H9 (cell line): ENCODE data around the gene MGMT. TPM values are rescaled to one million over a fixed set of nuclear protein-coding genes. Genes with fewer than 3 reads are reported as not detected.
A peak's percentile ranks its signal among the peaks of the same experiment; 100 is the strongest.

Experiments
- DNase-seq: peaks from one replicate; pipeline ENCODE4 v3.0.0-alpha.2; 2017
- H2AFZ ChIP-seq: one replicate; pipeline ENCODE4 v1.6.1; 2013; ENCODE audit warnings: mild to moderate bottlenecking, low read length, control low read depth, moderate library complexity
- H2AK5ac ChIP-seq: 2 replicates; pipeline ENCODE4 v1.6.1; 2013; ENCODE audit warnings: low read length, control low read depth, mixed read lengths; ENCODE audit not compliant: insufficient read length
- H2BK120ac ChIP-seq: one replicate; pipeline ENCODE4 v1.6.1; 2013; ENCODE audit warnings: low read depth, mild to moderate bottlenecking, low read length, control low read depth, inconsistent platforms; ENCODE audit not compliant: poor library complexity, severe bottlenecking
- H2BK12ac ChIP-seq: 2 replicates; pipeline ENCODE4 v1.6.1; 2013; ENCODE audit warnings: low read length, control low read depth, mixed read lengths, low read depth; ENCODE audit not compliant: insufficient read length
- H2BK15ac ChIP-seq: 2 replicates; pipeline ENCODE4 v1.6.1; 2013; ENCODE audit warnings: low read depth, low read length, control low read depth
- H2BK20ac ChIP-seq: one replicate; pipeline ENCODE4 v1.6.1; 2013; ENCODE audit warnings: low read depth, mild to moderate bottlenecking, low read length, control low read depth, inconsistent platforms; ENCODE audit not compliant: poor library complexity, severe bottlenecking
- H2BK5ac ChIP-seq: 2 replicates; pipeline ENCODE4 v1.6.1; 2013; ENCODE audit warnings: low read length, control low read depth, mixed read lengths; ENCODE audit not compliant: insufficient read length
- H3K14ac ChIP-seq: 2 replicates; pipeline ENCODE4 v1.6.1; 2013; ENCODE audit warnings: low read length, control low read depth; ENCODE audit not compliant: insufficient read depth
- H3K18ac ChIP-seq: 2 replicates; pipeline ENCODE4 v1.6.1; 2013; ENCODE audit warnings: low read depth, mild to moderate bottlenecking, mixed read lengths, low read length, control low read depth; ENCODE audit not compliant: insufficient read length
- H3K23ac ChIP-seq: 2 replicates; pipeline ENCODE4 v1.6.1; 2013; ENCODE audit warnings: low read length, control low read depth, mixed read lengths, low read depth; ENCODE audit not compliant: insufficient read length
- H3K23me2 ChIP-seq: 2 replicates; pipeline ENCODE4 v1.6.1; 2013; ENCODE audit warnings: low read depth, mild to moderate bottlenecking, mixed read lengths, low read length, control low read depth; ENCODE audit not compliant: insufficient read length, poor library complexity, severe bottlenecking
- H3K27ac ChIP-seq: 2 replicates; pipeline ENCODE4 v1.5.1; 2013; ENCODE audit warnings: low read length, control low read depth, mixed read lengths, low read depth; ENCODE audit not compliant: insufficient read length
- H3K27me3 ChIP-seq: 2 replicates; pipeline ENCODE4 v1.6.1; 2013; ENCODE audit warnings: low read length, control low read depth, inconsistent platforms; ENCODE audit not compliant: insufficient read depth
- H3K4ac ChIP-seq: 2 replicates; pipeline ENCODE4 v1.6.1; 2013; ENCODE audit warnings: low read depth, mild to moderate bottlenecking, control low read depth, inconsistent platforms, low read length, moderate library complexity
- H3K4me1 ChIP-seq: 2 replicates; pipeline ENCODE4 v1.6.1; 2013; ENCODE audit warnings: low read length, control low read depth, inconsistent platforms; ENCODE audit not compliant: insufficient read depth
- H3K4me2 ChIP-seq: 2 replicates; pipeline ENCODE4 v1.6.1; 2013; ENCODE audit warnings: low read length, control low read depth, mixed read lengths; ENCODE audit not compliant: insufficient read length, insufficient read depth
- H3K56ac ChIP-seq: 2 replicates; pipeline ENCODE4 v1.6.1; 2013; ENCODE audit warnings: low read depth, mild to moderate bottlenecking, mixed read lengths, low read length, control low read depth; ENCODE audit not compliant: insufficient read length
- H3K79me1 ChIP-seq: 2 replicates; pipeline ENCODE4 v1.6.1; 2013; ENCODE audit warnings: low read depth, mild to moderate bottlenecking, moderate library complexity, low read length, control low read depth, inconsistent platforms; ENCODE audit not compliant: insufficient read depth, poor library complexity, severe bottlenecking
- H3K79me2 ChIP-seq: 2 replicates; pipeline ENCODE4 v1.6.1; 2013; ENCODE audit warnings: low read length, control low read depth, inconsistent platforms; ENCODE audit not compliant: insufficient read depth
- H3K9ac ChIP-seq: 2 replicates; pipeline ENCODE4 v1.6.1; 2013; ENCODE audit warnings: low read length, control low read depth, mixed read lengths; ENCODE audit not compliant: insufficient read length; ENCODE audit errors: extremely low read depth
- H3K9me3 ChIP-seq: one replicate; pipeline ENCODE4 v1.6.1; 2013; ENCODE audit warnings: low read depth, low read length, inconsistent platforms; ENCODE audit not compliant: control insufficient read depth
- H3T11ph ChIP-seq: one replicate; pipeline ENCODE4 v1.6.1; 2013; ENCODE audit warnings: mild to moderate bottlenecking, low read length, control low read depth, inconsistent platforms
- H4K20me1 ChIP-seq: one replicate; pipeline ENCODE4 v1.6.1; 2013; ENCODE audit not compliant: control insufficient read depth, insufficient read length, insufficient read depth
- H4K5ac ChIP-seq: 2 replicates; pipeline ENCODE4 v1.6.1; 2013; ENCODE audit warnings: low read depth, mild to moderate bottlenecking, mixed read lengths, low read length, control low read depth; ENCODE audit not compliant: insufficient read length
- H4K8ac ChIP-seq: replicated peaks from 2 replicates; pipeline ENCODE4 v1.6.1; 2013; ENCODE audit warnings: low read length, control low read depth, mixed read lengths, low read depth; ENCODE audit not compliant: insufficient read length
- H4K91ac ChIP-seq: 2 replicates; pipeline ENCODE4 v1.6.1; 2013; ENCODE audit warnings: low read depth, mild to moderate bottlenecking, moderate library complexity, mixed read lengths, low read length, control low read depth; ENCODE audit not compliant: insufficient read length
- H3K27ac Mint-ChIP-seq, 3 experiments: 2 replicates in 2 of 3; 3 replicates in 1 of 3; pipeline ENCODE4 v1.8.0; 2020 to 2021; ENCODE audit warnings: mixed read lengths in 3 of 3, mild to moderate bottlenecking in 1 of 3, moderate library complexity in 1 of 3
- H3K27me3 Mint-ChIP-seq: 2 replicates; pipeline ENCODE4 v1.8.0; 2021; ENCODE audit warnings: low read depth, mild to moderate bottlenecking, moderate library complexity, mixed read lengths
- H3K36me3 Mint-ChIP-seq, 3 experiments: 2 replicates in 2 of 3; 3 replicates in 1 of 3; pipeline ENCODE4 v1.8.0; 2020 to 2021; ENCODE audit warnings: low read depth in 3 of 3, mixed read lengths in 3 of 3; ENCODE audit not compliant: insufficient read depth in 1 of 3
- H3K4me1 Mint-ChIP-seq, 2 experiments: 2 replicates each; pipeline ENCODE4 v1.8.0; 2020; ENCODE audit warnings: mixed read lengths in 2 of 2
- H3K4me3 Mint-ChIP-seq, 2 experiments: 2 replicates in 1 of 2; 3 replicates in 1 of 2; pipeline ENCODE4 v1.8.0; 2020 to 2021; ENCODE audit warnings: mild to moderate bottlenecking in 2 of 2, mixed read lengths in 2 of 2, moderate library complexity in 1 of 2
- H3K9me3 Mint-ChIP-seq, 2 experiments: 2 replicates in 1 of 2; 3 replicates in 1 of 2; pipeline ENCODE4 v1.8.0; 2020; ENCODE audit warnings: mild to moderate bottlenecking in 2 of 2, mixed read lengths in 2 of 2, moderate library complexity in 1 of 2
- whole genome bisulfite sequencing: extraction: QIAGEN DNeasy Blood & Tissue Kit; methylation state at CpG from one replicate; pipeline ENCODE4 v1.1.7; 2013; ENCODE audit warnings: missing lambda C conversion rate, low lambda C conversion rate, mixed read lengths; ENCODE audit not compliant: insufficient read length; ENCODE audit errors: extremely low coverage; 5-methylcytosine and 5-hydroxymethylcytosine counted together
- total RNA-seq: library from RNA; stranded (reverse); gene quantifications from 2 replicates; pipeline ENCODE4 v1.2.1, GENCODE V29; 2021
- TF ChIP-seq, protein P1 (sequence below): fragments of 200-600 bp; sonication (generic); conservative IDR thresholded peaks from 3 replicates; pipeline ENCODE4 v1.8.0; 2021; ENCODE audit warnings: antibody characterized with exemption, mild to moderate bottlenecking

The MGMT gene
- total RNA-seq, 1 experiment from 2014 or later, result 18.4 TPM

DNA sequence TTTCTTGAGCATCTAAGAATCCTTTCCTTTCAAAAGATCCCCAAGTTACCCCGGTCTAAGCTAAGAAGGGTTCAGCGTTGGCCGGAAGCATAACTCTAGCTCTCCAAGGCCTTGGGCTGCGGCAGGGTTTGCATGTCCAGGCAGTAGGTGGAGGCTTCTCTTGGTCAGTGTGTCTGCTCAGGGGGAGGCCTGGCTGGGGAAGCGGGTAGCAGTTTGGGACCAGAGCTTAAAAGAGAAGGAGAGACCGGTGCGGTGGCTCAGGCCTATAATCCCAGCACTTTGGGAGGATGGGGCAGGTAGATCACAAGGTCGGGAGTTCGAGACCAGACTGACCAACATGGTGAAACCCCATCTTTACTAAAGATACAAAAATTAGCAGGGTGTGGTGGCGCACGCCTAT is 226.3 kb downstream of the MGMT start:
- H3K27me3 ChIP-seq, result no peaks in the 10 kb centered on the region
- H2BK15ac ChIP-seq, result no peak overlapping the region
- Mint-ChIP-seq H3K4me3 (no peak overlapping the region), H3K4me1 (peaks cover 12 to 15% of the 10 kb centered on the region in 2 experiments), H3K27me3 (peaks cover 2% of the 10 kb centered on the region; the same call in 1 of the 2 replicates), H3K27ac (peak overlapping the region in 1 of 3 experiments; percentile 77; a peak in 3 of 7 replicates), H3K36me3 (no peaks in the 10 kb centered on the region; a peak in 1 of 7 replicates), H3K9me3 (no peaks in the 10 kb centered on the region)
- TF ChIP-seq, protein P1, sequence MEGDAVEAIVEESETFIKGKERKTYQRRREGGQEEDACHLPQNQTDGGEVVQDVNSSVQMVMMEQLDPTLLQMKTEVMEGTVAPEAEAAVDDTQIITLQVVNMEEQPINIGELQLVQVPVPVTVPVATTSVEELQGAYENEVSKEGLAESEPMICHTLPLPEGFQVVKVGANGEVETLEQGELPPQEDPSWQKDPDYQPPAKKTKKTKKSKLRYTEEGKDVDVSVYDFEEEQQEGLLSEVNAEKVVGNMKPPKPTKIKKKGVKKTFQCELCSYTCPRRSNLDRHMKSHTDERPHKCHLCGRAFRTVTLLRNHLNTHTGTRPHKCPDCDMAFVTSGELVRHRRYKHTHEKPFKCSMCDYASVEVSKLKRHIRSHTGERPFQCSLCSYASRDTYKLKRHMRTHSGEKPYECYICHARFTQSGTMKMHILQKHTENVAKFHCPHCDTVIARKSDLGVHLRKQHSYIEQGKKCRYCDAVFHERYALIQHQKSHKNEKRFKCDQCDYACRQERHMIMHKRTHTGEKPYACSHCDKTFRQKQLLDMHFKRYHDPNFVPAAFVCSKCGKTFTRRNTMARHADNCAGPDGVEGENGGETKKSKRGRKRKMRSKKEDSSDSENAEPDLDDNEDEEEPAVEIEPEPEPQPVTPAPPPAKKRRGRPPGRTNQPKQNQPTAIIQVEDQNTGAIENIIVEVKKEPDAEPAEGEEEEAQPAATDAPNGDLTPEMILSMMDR, result no peak
- H3K56ac ChIP-seq, result no peak overlapping the region
- H2AK5ac ChIP-seq, result no peak overlapping the region
- H4K8ac ChIP-seq, result no peak overlapping the region
- no peaks in the 10 kb centered on the region for H3K9me3 ChIP-seq
- no peak overlapping the region for H3K27ac ChIP-seq
- no peak overlapping the region for H4K91ac ChIP-seq
- H3K79me2 ChIP-seq, result no peaks in the 10 kb centered on the region
- no peaks in the 10 kb centered on the region for H3K23me2 ChIP-seq
- no peak overlapping the region for H2BK12ac ChIP-seq
- H3K18ac ChIP-seq, result no peak overlapping the region
- H3K79me1 ChIP-seq, result no peaks in the 10 kb centered on the region
- H3K4me2 ChIP-seq, result no peak overlapping the region
- no peak overlapping the region for H3K23ac ChIP-seq
- H2BK120ac ChIP-seq, result no peak overlapping the region
- no peaks in the 10 kb centered on the region for H4K20me1 ChIP-seq
- no peaks in the 10 kb centered on the region for H3K4me1 ChIP-seq
- no peak overlapping the region for H3T11ph ChIP-seq
- H4K5ac ChIP-seq, result no peak overlapping the region
- no peak overlapping the region for H2BK5ac ChIP-seq
- H3K9ac ChIP-seq, result no peak overlapping the region
- DNase-seq, result no peak
- no peak overlapping the region for H2AFZ ChIP-seq
- H3K14ac ChIP-seq, result no peak overlapping the region
- WGBS, result no CpG with 5 or more reads among the region's 11 CpGs
- H2BK20ac ChIP-seq, result no peak overlapping the region
- no peak overlapping the region for H3K4ac ChIP-seq
